Glutamatergic neuron (in vitro differentiated cells): Measurements from ENCODE around the gene CCDC69. TPM values are rescaled to one million over a fixed set of nuclear protein-coding genes. Genes with fewer than 3 reads are reported as not detected.

ENCODE experiments used
- DNase-seq: peaks from one replicate; pipeline ENCODE4 v3.0.0; 2022
- H3K27ac Mint-ChIP-seq: one replicate; pipeline ENCODE4 v1.8.0; 2020; ENCODE audit warnings: mild to moderate bottlenecking, mixed read lengths, inconsistent platforms; ENCODE audit not compliant: unreplicated experiment
- H3K27me3 Mint-ChIP-seq: one replicate; pipeline ENCODE4 v1.8.0; 2020; ENCODE audit warnings: mild to moderate bottlenecking, moderate library complexity, mixed read lengths, inconsistent platforms; ENCODE audit not compliant: unreplicated experiment
- H3K36me3 Mint-ChIP-seq: one replicate; pipeline ENCODE4 v1.8.0; 2020; ENCODE audit warnings: mild to moderate bottlenecking, mixed read lengths, inconsistent platforms; ENCODE audit not compliant: unreplicated experiment
- H3K4me1 Mint-ChIP-seq: one replicate; pipeline ENCODE4 v1.8.0; 2020; ENCODE audit warnings: mild to moderate bottlenecking, low read depth, mixed read lengths, inconsistent platforms; ENCODE audit not compliant: unreplicated experiment
- H3K4me3 Mint-ChIP-seq: one replicate; pipeline ENCODE4 v1.8.0; 2020; ENCODE audit warnings: mild to moderate bottlenecking, mixed read lengths, inconsistent platforms; ENCODE audit not compliant: unreplicated experiment
- H3K9me3 Mint-ChIP-seq: one replicate; pipeline ENCODE4 v1.8.0; 2020; ENCODE audit warnings: mild to moderate bottlenecking, moderate library complexity, mixed read lengths, inconsistent platforms; ENCODE audit not compliant: unreplicated experiment
- CTCF ChIP-seq: fragments of 200-600 bp; sonication (generic); IDR thresholded peaks from one replicate; pipeline ENCODE4 v1.5.0; 2021; ENCODE audit not compliant: partially characterized antibody, unreplicated experiment
- total RNA-seq: library from RNA; stranded (reverse); fragmentation: NEBNext Ultra II Directional; extraction: Animal tissue kit (Norgen Biotek cat#: 25700); gene quantifications from one replicate; pipeline ENCODE4 v1.2.1, GENCODE V29; 2021; ENCODE audit not compliant: unreplicated experiment

The CCDC69 gene
- total RNA-seq, 1 donor from 2014 or later = 2.0 TPM

- peaks cover 22% of the 10 kb centered on the region for H3K4me1 Mint-ChIP-seq
- H3K9me3 Mint-ChIP-seq = peaks cover 8% of the 10 kb centered on the region
- peaks cover 5% of the 10 kb centered on the region for H3K27me3 Mint-ChIP-seq
- peak within 1 kb of the TSS; percentile 95 for H3K4me3 Mint-ChIP-seq
- H3K27ac Mint-ChIP-seq = peak within 1 kb of the TSS; percentile 97
- no peaks in the 10 kb centered on the region for H3K36me3 Mint-ChIP-seq
- no peak for TF ChIP-seq CTCF
- DNase-seq = peak; percentile 81
These were observed 66.2 kb downstream of the CCDC69 start, which contains the start of gene ANXA6 for GRCh38 chr5:151157426-151158286. ANXA6 (minus strand) TSS chr5:151157779; CDS start chr5:151147901, 9,878 bp downstream.

DNA sequence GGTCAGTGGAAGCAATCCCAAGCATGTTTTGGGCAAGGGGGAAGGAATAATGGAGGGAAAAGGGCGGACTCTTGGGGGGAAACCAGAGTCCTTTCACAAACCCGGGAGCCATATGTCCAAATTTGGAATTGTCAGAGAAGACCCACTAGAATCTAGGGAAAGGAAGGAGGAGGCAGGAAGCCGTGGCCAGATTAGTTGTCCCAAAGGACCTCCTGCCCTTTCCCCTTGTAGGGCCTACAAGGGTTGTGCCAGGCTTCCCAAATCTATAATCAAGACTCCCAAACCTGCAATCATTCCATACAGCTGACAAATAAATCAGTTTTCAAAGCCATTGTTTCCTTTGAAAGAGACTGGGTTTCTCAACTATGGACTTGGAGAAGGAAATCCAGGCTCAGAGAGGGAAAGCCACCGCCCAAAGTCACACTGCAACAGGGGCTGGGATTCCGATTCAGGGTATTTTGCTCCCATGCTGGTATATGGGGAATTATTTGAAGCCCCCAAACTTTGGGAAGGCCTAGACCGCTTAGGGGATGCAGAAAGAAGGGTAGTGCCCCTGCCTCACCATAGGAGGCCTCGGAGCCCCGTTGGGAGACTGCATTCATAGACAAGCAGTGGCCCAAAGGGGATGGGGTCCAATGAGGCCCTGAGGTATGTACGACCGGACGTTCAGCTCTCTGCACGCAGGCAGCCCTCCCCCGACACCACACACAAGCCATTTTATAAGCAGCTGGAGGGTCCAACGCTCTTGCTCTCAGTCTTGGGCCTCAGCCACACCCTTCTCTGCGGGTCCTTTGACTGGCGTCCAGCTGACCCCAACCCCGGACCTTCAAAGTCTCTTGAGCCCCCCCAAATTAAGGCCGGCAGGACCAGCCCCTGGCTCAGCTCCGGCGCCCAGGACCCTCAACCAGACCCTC is 67.1 kb downstream of the CCDC69 start:
- Mint-ChIP-seq H3K4me1 (peaks cover 26% of the 10 kb centered on the region), H3K4me3 (peak overlapping the region; percentile 95), H3K9me3 (peaks cover 8% of the 10 kb centered on the region), H3K27me3 (peaks cover 5% of the 10 kb centered on the region), H3K27ac (peak overlapping the region; percentile 97), H3K36me3 (no peaks in the 10 kb centered on the region)
- TF ChIP-seq CTCF = no peak
- DNase-seq = peak; percentile 42

DNA sequence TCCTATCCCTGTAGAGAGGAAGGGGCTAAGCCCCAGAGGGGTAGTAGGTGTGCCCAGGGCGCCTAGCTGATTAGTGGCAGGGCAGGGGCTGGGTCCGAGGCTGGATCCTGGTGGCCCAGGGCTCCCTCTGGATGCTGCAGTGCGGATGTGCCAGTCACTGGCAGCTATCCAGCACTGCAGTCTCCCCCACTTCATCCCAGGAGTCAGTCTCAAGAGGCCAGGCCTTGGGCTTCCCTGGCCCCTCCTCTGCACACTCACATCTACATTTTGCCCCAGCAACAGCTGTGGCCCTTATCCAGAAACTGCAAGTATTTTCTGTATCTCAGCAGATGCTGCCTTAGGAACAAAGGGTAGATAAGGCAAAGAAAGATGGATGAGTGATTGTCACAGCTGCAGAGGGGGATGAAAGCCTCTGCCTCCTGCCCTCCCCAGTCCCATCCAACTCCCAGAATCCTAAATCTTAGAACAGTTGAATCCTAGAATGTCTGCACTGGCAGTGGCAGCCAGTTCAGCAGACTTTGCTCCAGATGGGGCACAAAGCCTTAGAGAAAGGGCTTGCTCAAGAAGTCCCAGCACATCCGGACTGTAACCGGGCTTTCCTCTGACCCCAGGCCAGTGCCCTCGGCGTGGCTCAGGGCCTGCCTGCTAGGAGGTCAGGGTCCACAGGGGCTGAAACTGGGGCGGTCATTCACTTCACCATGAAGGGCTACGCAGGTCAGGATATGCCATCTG is 68.0 kb downstream of the CCDC69 start:
- peak; percentile 54 for DNase-seq
- H3K27ac Mint-ChIP-seq = peak overlapping the region; percentile 97
- no peaks in the 10 kb centered on the region for H3K36me3 Mint-ChIP-seq
- peaks cover 5% of the 10 kb centered on the region for H3K27me3 Mint-ChIP-seq
- peak overlapping the region; percentile 95 for H3K4me3 Mint-ChIP-seq
- peaks cover 8% of the 10 kb centered on the region for H3K9me3 Mint-ChIP-seq
- TF ChIP-seq CTCF = no peak
- peaks cover 35% of the 10 kb centered on the region for H3K4me1 Mint-ChIP-seq

DNA sequence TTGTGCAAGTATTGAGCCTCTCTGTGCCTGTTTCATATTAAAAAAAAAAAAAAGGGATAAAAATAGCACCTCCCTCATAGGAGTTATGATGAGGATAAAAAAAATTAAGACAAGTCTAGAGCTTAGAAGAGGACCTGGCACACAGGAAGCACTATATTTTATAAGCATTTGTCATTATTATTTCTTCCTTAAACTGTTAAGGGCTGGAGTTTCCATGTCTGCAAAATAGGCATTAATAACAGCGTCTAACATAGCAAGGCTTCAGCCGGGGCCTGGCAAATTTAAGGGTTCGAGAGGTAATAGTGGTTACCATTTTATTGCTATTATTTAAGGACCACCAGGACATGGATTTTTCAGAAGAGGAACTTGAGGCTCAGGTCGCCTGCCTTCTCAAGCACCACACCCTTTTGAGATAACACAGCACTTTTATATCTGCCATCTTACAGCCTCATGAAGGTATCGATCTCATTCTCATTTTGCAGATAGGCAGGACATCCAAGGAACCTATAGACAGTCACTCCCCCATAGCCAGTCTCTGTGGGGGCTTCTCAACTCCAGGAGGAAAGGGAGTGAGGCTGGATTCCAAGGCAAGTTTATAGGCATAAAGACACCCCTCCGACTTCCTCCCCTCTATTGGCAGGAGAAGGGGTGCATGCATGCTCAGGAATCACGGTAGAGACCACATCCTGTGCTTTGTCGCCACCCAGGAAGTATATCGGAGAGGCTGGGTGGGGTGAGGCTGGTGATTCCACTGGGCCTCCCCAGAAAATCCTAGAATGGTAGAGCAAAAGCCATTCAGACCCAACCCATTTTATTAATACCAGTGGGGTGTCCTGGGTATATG is 68.7 kb downstream of the CCDC69 start:
- H3K27ac Mint-ChIP-seq = no peak overlapping the region
- H3K27me3 Mint-ChIP-seq = peaks cover 2% of the 10 kb centered on the region
- peaks cover 8% of the 10 kb centered on the region for H3K9me3 Mint-ChIP-seq
- H3K4me3 Mint-ChIP-seq = peak overlapping the region; percentile 95
- peaks cover 42% of the 10 kb centered on the region for H3K4me1 Mint-ChIP-seq
- no peaks in the 10 kb centered on the region for H3K36me3 Mint-ChIP-seq
- no peak for DNase-seq
- no peak for TF ChIP-seq CTCF
